Esophagus muscularis mucosa (tissue), 4 donors: Measurements from ENCODE around the gene STX8.

Experiments used
- EP300 ChIP-seq: sonication (generic); formaldehyde crosslinking; IDR thresholded peaks from one replicate; pipeline ENCODE4 v1.6.1; 2017; ENCODE audit warnings: antibody characterized with exemption
- POLR2A ChIP-seq: fragments of 450-650 bp; IDR thresholded peaks from one replicate; pipeline ENCODE4 v1.6.1; 2017; ENCODE audit warnings: antibody characterized with exemption, moderate library complexity, mild to moderate bottlenecking, low read depth
- POLR2AphosphoS5 ChIP-seq, 2 donors: sonication (generic); formaldehyde crosslinking; IDR thresholded peaks; one replicate each; pipeline ENCODE4 v1.6.1; 2017; ENCODE audit warnings: antibody characterized with exemption in 2 of 2
- TF ChIP-seq, protein P1 (sequence below), 3 experiments: fragments of 200-600 bp in 2 of 3; fragments of 450-650 bp in 1 of 3; sonication (generic) in 2 of 3; IDR thresholded peaks; one replicate each; pipeline ENCODE4 v1.5.1; 2017 to 2019; ENCODE audit warnings: antibody characterized with exemption in 3 of 3, mild to moderate bottlenecking in 2 of 3, moderate library complexity in 1 of 3

DNA sequence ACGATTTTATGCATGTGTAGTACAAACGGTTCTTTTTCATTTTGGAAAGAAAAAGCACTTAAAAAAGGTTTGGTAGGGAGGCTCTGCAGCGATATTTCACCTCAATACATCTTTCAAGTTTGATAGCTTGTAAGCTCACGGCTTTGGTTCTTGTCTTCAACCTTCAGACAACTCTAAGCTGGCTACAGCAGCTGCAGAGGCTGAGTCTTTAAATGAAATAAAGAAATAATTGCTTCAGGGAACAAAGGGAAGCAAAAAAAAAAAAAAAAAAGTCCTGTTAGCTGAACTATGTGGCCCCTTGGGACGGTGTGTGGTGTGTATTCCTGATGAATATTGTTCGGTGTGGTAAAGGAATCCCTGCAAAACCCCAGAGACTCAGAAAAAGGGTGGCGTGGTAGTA is 289.2 kb downstream of the STX8 start:
- TF ChIP-seq, protein P1, sequence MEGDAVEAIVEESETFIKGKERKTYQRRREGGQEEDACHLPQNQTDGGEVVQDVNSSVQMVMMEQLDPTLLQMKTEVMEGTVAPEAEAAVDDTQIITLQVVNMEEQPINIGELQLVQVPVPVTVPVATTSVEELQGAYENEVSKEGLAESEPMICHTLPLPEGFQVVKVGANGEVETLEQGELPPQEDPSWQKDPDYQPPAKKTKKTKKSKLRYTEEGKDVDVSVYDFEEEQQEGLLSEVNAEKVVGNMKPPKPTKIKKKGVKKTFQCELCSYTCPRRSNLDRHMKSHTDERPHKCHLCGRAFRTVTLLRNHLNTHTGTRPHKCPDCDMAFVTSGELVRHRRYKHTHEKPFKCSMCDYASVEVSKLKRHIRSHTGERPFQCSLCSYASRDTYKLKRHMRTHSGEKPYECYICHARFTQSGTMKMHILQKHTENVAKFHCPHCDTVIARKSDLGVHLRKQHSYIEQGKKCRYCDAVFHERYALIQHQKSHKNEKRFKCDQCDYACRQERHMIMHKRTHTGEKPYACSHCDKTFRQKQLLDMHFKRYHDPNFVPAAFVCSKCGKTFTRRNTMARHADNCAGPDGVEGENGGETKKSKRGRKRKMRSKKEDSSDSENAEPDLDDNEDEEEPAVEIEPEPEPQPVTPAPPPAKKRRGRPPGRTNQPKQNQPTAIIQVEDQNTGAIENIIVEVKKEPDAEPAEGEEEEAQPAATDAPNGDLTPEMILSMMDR (IDR thresholded peaks at IDR 0.05) = no peak
- TF ChIP-seq POLR2AphosphoS5 (IDR thresholded peaks at IDR 0.05) = no peak
- TF ChIP-seq POLR2A = no peak
- no peak for TF ChIP-seq EP300
